Epithelial cell of proximal tubule (primary cell): ENCODE data around the gene MCF2L. TPM values are rescaled to one million over a fixed set of nuclear protein-coding genes. Genes with fewer than 3 reads are reported as not detected.
"Not testable (repeated sequence)": the region's sequence is repeated elsewhere in the genome, so short reads cannot be mapped to it uniquely, and the experiment has no call there.

Experiments
- DNase-seq: peaks from one replicate; pipeline ENCODE4 v3.0.0-alpha.2; 2011; ENCODE audit warnings: low read depth
- H3K4me3 ChIP-seq: 2 replicates; pipeline ENCODE4 v1.5.1; 2011; ENCODE audit warnings: low read depth, mild to moderate bottlenecking, low read length
- CTCF ChIP-seq: conservative IDR thresholded peaks from 2 replicates; pipeline ENCODE4 v1.5.1; 2012; ENCODE audit warnings: low read depth, mild to moderate bottlenecking, low read length
- total RNA-seq: library from RNA; depleted of rRNA; stranded (reverse); fragments of >200 nt; gene quantifications from 2 replicates; pipeline ENCODE4 v1.2.3, GENCODE V29; 2015

Gene MCF2L
- total RNA-seq, 1 donor from 2014 or later: 10.8 TPM

- H3K4me3 ChIP-seq: no peak overlapping the region
- DNase-seq: no peak
- no peak for TF ChIP-seq CTCF
Measured at GRCh38 chr13:113077953-113078901, 109.2 kb downstream of the MCF2L start.

- DNase-seq: no peak
- no peak for TF ChIP-seq CTCF
- no peak overlapping the region for H3K4me3 ChIP-seq
Measured at GRCh38 chr13:113078902-113079780, 110.1 kb downstream of the MCF2L start.

- DNase-seq, H3K4me3 ChIP-seq: not testable (repeated sequence)
Measured at GRCh38 chr13:113079781-113080080, 110.7 kb downstream of the MCF2L start.

GRCh38 chr13:113080361-113080831, 111.4 kb downstream of the MCF2L start:
- no peak overlapping the region for H3K4me3 ChIP-seq
- DNase-seq: no peak
- TF ChIP-seq CTCF: no peak

GRCh38 chr13:113080901-113081521, 112.0 kb downstream of the MCF2L start:
- no peak for DNase-seq
- no peak for TF ChIP-seq CTCF
- no peak overlapping the region for H3K4me3 ChIP-seq

GRCh38 chr13:113082198-113083021, 113.4 kb downstream of the MCF2L start:
- TF ChIP-seq CTCF: no peak
- no peak for DNase-seq
- no peak overlapping the region for H3K4me3 ChIP-seq
